ENCODE data around the gene BMP2K. TPM values are rescaled to one million over a fixed set of nuclear protein-coding genes. Genes with fewer than 3 reads are reported as not detected.
"Not testable (repeated sequence)": the region's sequence is repeated elsewhere in the genome, so short reads cannot be mapped to it uniquely, and the experiment has no call there.

Gene BMP2K
- total RNA-seq, 6 donors from 2014 or later, result 34.2 to 50.3 (median 42.1) TPM

GRCh38 chr4:78901882-78902281, 125.7 kb downstream of the BMP2K start:
- Histone ChIP-seq H3K4me1 (no peaks in the 10 kb centered on the region), H3K9me3 (no peaks in the 10 kb centered on the region), H3K36me3 (no peaks in the 10 kb centered on the region), H3K27ac (no peak overlapping the region), H3K4me3 (no peak overlapping the region), H3K27me3 (no peaks in the 10 kb centered on the region)
- 64 to 66% methylated on average over 2 of the region's 2 CpGs for WGBS, 2 donors
- no peak for TF ChIP-seq EP300 (IDR thresholded peaks at IDR 0.05)
- TF ChIP-seq POLR2A (IDR thresholded peaks at IDR 0.05), result no peak
- TF ChIP-seq POLR2AphosphoS5 (IDR thresholded peaks at IDR 0.05), result no peak
- TF ChIP-seq CTCF (IDR thresholded peaks at IDR 0.05), result no peak
- ATAC-seq (ENCODE audit: low FRiP score in 2 of 2) (no peak), DNase-seq (no peak)

DNA sequence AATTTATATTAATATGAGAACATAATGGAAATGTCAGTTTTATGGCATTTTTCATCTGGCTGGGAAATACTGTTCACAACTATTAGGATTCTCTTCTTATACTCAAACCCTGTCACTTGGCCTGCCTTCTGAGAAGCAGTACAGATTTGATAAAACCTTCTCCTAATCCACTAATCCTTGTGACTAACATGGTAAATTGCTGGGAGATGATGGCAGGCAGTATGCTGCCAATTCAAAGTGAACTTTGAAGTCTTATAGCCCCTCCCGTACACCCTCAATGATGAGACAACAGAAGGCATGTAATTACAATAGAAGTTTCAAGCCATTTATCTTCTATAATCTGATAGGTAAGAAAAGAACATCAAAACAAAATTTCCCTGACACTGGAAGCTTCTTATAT, 126.1 kb downstream of the BMP2K start:
- no peak overlapping the region for H3K4me3 ChIP-seq
- ATAC-seq (ENCODE audit: low FRiP score in 2 of 2) (no peak), DNase-seq (no peak)
- no peaks in the 10 kb centered on the region for H3K36me3 ChIP-seq
- no peaks in the 10 kb centered on the region for H3K27me3 ChIP-seq
- H3K27ac ChIP-seq, result no peak overlapping the region
- H3K4me1 ChIP-seq, result no peaks in the 10 kb centered on the region
- 88 to 100% methylated on average over 1 of the region's 1 CpG for WGBS, 2 donors
- TF ChIP-seq CTCF (IDR thresholded peaks at IDR 0.05), result no peak
- no peak for TF ChIP-seq POLR2AphosphoS5 (IDR thresholded peaks at IDR 0.05)
- TF ChIP-seq EP300 (IDR thresholded peaks at IDR 0.05), result no peak
- no peak for TF ChIP-seq POLR2A (IDR thresholded peaks at IDR 0.05)
- H3K9me3 ChIP-seq, result no peaks in the 10 kb centered on the region

DNA sequence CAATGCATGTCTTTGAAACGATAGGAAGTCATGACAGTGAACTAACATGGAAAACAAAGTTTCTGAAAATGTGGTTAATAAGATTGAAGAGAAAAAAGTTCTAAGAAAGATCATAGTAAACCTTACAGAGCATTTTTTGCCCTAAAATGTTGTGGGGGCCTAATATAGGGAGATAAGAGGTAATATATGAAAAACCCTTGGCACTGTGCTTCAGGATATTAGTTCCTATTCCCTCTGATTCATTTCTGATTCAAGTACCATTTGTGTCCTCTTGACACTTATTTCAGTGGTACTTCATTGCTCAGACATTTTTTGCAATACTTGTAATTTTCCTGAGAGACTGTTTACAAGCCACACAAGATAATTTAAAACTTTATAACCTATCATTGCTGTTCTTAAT, 128.0 kb downstream of the BMP2K start:
- H3K36me3 ChIP-seq, result no peaks in the 10 kb centered on the region
- H3K9me3 ChIP-seq, result no peaks in the 10 kb centered on the region
- no peak overlapping the region for H3K4me3 ChIP-seq
- H3K27ac ChIP-seq, result no peak overlapping the region
- no peaks in the 10 kb centered on the region for H3K27me3 ChIP-seq
- TF ChIP-seq EP300 (IDR thresholded peaks at IDR 0.05) (peak in 1 of 4 donors; percentile 16), CTCF (IDR thresholded peaks at IDR 0.05) (no peak)
- DNase-seq, result no peak
- ATAC-seq (ENCODE audit: low FRiP score in 2 of 2), result no peak
- WGBS, 2 donors, result 55 to 74% methylated on average over 1 of the region's 1 CpG
- no peaks in the 10 kb centered on the region for H3K4me1 ChIP-seq

- TF ChIP-seq POLR2A (IDR thresholded peaks at IDR 0.05) (no peak), EP300 (IDR thresholded peaks at IDR 0.05) (no peak), POLR2AphosphoS5 (IDR thresholded peaks at IDR 0.05) (no peak), CTCF (IDR thresholded peaks at IDR 0.05) (no peak)
- H3K9me3 ChIP-seq, result no peaks in the 10 kb centered on the region
- WGBS, 2 donors, result 87 to 89% methylated on average over 6 of the region's 6 CpGs
- no peak for DNase-seq
- no peak overlapping the region for H3K4me3 ChIP-seq
- H3K4me1 ChIP-seq, result no peaks in the 10 kb centered on the region
- H3K27me3 ChIP-seq, result no peaks in the 10 kb centered on the region
- H3K36me3 ChIP-seq, result peaks cover 0 to 16% (median 9%) of the 10 kb centered on the region in 4 donors
- no peak overlapping the region for H3K27ac ChIP-seq
- ATAC-seq (ENCODE audit: low FRiP score in 2 of 2), result no peak
Measured at GRCh38 chr4:78907638-78908037, 131.5 kb downstream of the BMP2K start.

DNA sequence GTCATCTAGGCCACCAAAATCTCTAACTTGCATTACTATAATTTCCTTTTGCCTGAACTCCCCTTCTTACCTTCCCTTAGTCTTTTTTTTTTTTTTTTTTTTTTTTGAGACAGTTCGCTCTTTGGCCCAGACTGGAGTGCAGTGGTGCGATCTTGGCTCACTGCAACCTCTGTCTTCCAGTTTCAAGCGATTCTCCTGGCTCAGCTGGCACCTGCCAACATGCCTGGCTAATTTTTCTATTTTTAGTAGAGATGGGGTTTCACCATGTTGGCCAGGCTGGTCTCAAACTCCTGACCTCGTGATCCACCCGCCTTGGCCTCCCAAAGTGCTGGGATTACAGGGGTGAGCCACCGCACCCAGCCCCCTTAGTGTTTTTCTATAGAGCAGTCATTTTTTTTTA, 132.8 kb downstream of the BMP2K start:
- 97 to 100% methylated on average over 6 of the region's 6 CpGs for WGBS, 2 donors
- H3K36me3 ChIP-seq, result peaks cover 0 to 16% (median 9%) of the 10 kb centered on the region in 4 donors
- H3K4me1 ChIP-seq; H3K27me3 ChIP-seq; H3K4me3 ChIP-seq; H3K27ac ChIP-seq; H3K9me3 ChIP-seq; DNase-seq; ATAC-seq (ENCODE audit: low FRiP score in 2 of 2): not testable (repeated sequence)
